Measurements from ENCODE around the gene IRGC. TPM values are rescaled to one million over a fixed set of nuclear protein-coding genes. Genes with fewer than 3 reads are reported as not detected.

Gene IRGC
- polyA plus RNA-seq, 4 donors, result not detected

Other genes with a start within 250 kb of the IRGC start
- gene PHLDB3, start 211.3 kb upstream of the IRGC start, polyA plus RNA-seq (ENCODE audit: insufficient read length in 4 of 4), result 10 to 100 TPM in 2 of 4 donors, 1 to 10 TPM in 2; 7.1 to 14.1 (median 10.7) TPM
- 10 to 100 TPM; 25.9 to 31.4 (median 26.7) TPM for gene ETHE1, start 188.9 kb upstream of the IRGC start, polyA plus RNA-seq (ENCODE audit: insufficient read length in 4 of 4)
- gene ZNF575, start 182.9 kb upstream of the IRGC start, polyA plus RNA-seq (ENCODE audit: insufficient read length in 4 of 4), result 1 to 10 TPM; 1.9 to 3.4 (median 2.4) TPM
- gene XRCC1, start 140.5 kb upstream of the IRGC start, polyA plus RNA-seq (ENCODE audit: insufficient read length in 4 of 4), result 10 to 100 TPM; 61.7 to 75.0 (median 62.2) TPM
- gene PINLYP, start 140.3 kb upstream of the IRGC start, polyA plus RNA-seq (ENCODE audit: insufficient read length in 4 of 4), result 10 to 100 TPM; 17.8 to 25.7 (median 18.7) TPM
- 10 to 100 TPM; 10.6 to 22.6 (median 16.5) TPM for gene IRGQ, start 119.9 kb upstream of the IRGC start, polyA plus RNA-seq (ENCODE audit: insufficient read length in 4 of 4)
- 10 to 100 TPM; 10.8 to 17.6 (median 13.7) TPM for gene ZNF576, start 119.5 kb upstream of the IRGC start, polyA plus RNA-seq (ENCODE audit: insufficient read length in 4 of 4)
- 1 to 10 TPM in 2 of 4 donors, under 1 TPM in 2; 0.31 to 2.4 (median 1.2) TPM for gene SRRM5, start 104.0 kb upstream of the IRGC start, polyA plus RNA-seq (ENCODE audit: insufficient read length in 4 of 4)
- gene ZNF428, start 96.4 kb upstream of the IRGC start, polyA plus RNA-seq (ENCODE audit: insufficient read length in 4 of 4), result 100 to 1,000 TPM in 3 of 4 donors, 10 to 100 TPM in 1; 85.7 to 145 (median 117) TPM
- gene CADM4, start 76.2 kb upstream of the IRGC start, polyA plus RNA-seq (ENCODE audit: insufficient read length in 4 of 4), result 10 to 100 TPM; 43.2 to 56.9 (median 54.9) TPM
- gene PLAUR, start 45.9 kb upstream of the IRGC start, polyA plus RNA-seq (ENCODE audit: insufficient read length in 4 of 4), result 10 to 100 TPM in 2 of 4 donors, 1 to 10 TPM in 2; 6.7 to 14.2 (median 10.4) TPM
- gene SMG9, start 38.9 kb downstream of the IRGC start, polyA plus RNA-seq (ENCODE audit: insufficient read length in 4 of 4), result 10 to 100 TPM; 35.7 to 77.9 (median 58.0) TPM
- 1 to 10 TPM in 3 of 4 donors, under 1 TPM in 1; 0.90 to 2.6 (median 2.2) TPM for gene KCNN4, start 64.9 kb downstream of the IRGC start, polyA plus RNA-seq (ENCODE audit: insufficient read length in 4 of 4)
- under 1 TPM; 0.29 to 0.56 (median 0.40) TPM for gene LYPD5, start 86.4 kb downstream of the IRGC start, polyA plus RNA-seq (ENCODE audit: insufficient read length in 4 of 4)
- 10 to 100 TPM; 12.0 to 22.0 (median 15.3) TPM for gene ZNF283, start 111.2 kb downstream of the IRGC start, polyA plus RNA-seq (ENCODE audit: insufficient read length in 4 of 4)
- gene ZNF404, start 167.9 kb downstream of the IRGC start, polyA plus RNA-seq (ENCODE audit: insufficient read length in 4 of 4), result 10 to 100 TPM in 3 of 4 donors, 1 to 10 TPM in 1; 9.8 to 17.2 (median 12.1) TPM
- 10 to 100 TPM; 24.6 to 30.4 (median 26.9) TPM for gene ZNF45, start 219.2 kb downstream of the IRGC start, polyA plus RNA-seq (ENCODE audit: insufficient read length in 4 of 4)
- 1 to 10 TPM; 4.2 to 9.1 (median 6.7) TPM for gene ZNF221, start 235.2 kb downstream of the IRGC start, polyA plus RNA-seq (ENCODE audit: insufficient read length in 4 of 4)